HG03575 (cell line): ENCODE measurements around the gene C3.
"Not testable (repeated sequence)": the region's sequence is repeated elsewhere in the genome, so short reads cannot be mapped to it uniquely, and the experiment has no call there.

Experiments
- ATAC-seq: cut with Tn5 transposase; IDR thresholded peaks from one replicate; pipeline ENCODE4 v1.9.1; 2021; ENCODE audit not compliant: unreplicated experiment, insufficient number of reproducible peaks, low FRiP score; ENCODE audit errors: extremely low read depth

The C3 gene

GRCh38 chr19:6720369-6721137, at the start of gene C3:
Gene C3, minus strand, starts transcription at chr19:6720650. Its CDS starts 61 bp downstream, at chr19:6720589.
- no peak for ATAC-seq

- ATAC-seq, result no peak
Measured at GRCh38 chr19:6769006-6769619, 48.7 kb upstream of the C3 start.

- ATAC-seq, result no peak
Measured at GRCh38 chr19:6768236-6768785, 47.9 kb upstream of the C3 start.

- ATAC-seq, result peak; percentile 41
Measured at GRCh38 chr19:6767357-6768235, 47.1 kb upstream of the C3 start, which contains the start of gene SH2D3A. Gene SH2D3A, minus strand, starts transcription at chr19:6767435. Its CDS starts 3,687 bp downstream, at chr19:6763748.

GRCh38 chr19:6767081-6767356, 46.6 kb upstream of the C3 start:
- ATAC-seq, result no peak

GRCh38 chr19:6766357-6767080, 46.1 kb upstream of the C3 start:
- no peak for ATAC-seq

- no peak for ATAC-seq
Measured at GRCh38 chr19:6765738-6766356, 45.4 kb upstream of the C3 start.

GRCh38 chr19:6762253-6762797, 41.9 kb upstream of the C3 start:
- ATAC-seq, result not testable (repeated sequence)

GRCh38 chr19:6761053-6761676, 40.7 kb upstream of the C3 start:
- ATAC-seq, result no peak

GRCh38 chr19:6760606-6761005, 40.2 kb upstream of the C3 start:
- ATAC-seq, result no peak

GRCh38 chr19:6754653-6755463, 34.4 kb upstream of the C3 start:
- no peak for ATAC-seq

GRCh38 chr19:6754136-6754535, 33.7 kb upstream of the C3 start:
- ATAC-seq, result no peak

GRCh38 chr19:6753178-6754031, 33.0 kb upstream of the C3 start:
- ATAC-seq, result no peak

GRCh38 chr19:6752256-6753177, 32.1 kb upstream of the C3 start:
- no peak for ATAC-seq

- ATAC-seq, result no peak
Measured at GRCh38 chr19:6751189-6751588, 30.7 kb upstream of the C3 start.
